Fibroblast of lung (primary cell): ENCODE results near the gene TREML2.

Experiments
- EZH2 ChIP-seq: IDR thresholded peaks from 2 replicates; pipeline ENCODE4 v1.5.1; 2012; ENCODE audit warnings: low read length, control low read depth, mild to moderate bottlenecking; ENCODE audit errors: missing control alignments
- TF ChIP-seq, protein P1 (sequence below), 2 donors: IDR thresholded peaks in 1 of 2; conservative IDR thresholded peaks in 1 of 2; 1 replicate in 1 of 2; 2 replicates in 1 of 2; pipeline ENCODE4 v1.5.1; 2011 to 2012; ENCODE audit warnings: low read length in 2 of 2, control low read depth in 1 of 2, inconsistent platforms in 1 of 2, low read depth in 1 of 2, mild to moderate bottlenecking in 1 of 2

DNA sequence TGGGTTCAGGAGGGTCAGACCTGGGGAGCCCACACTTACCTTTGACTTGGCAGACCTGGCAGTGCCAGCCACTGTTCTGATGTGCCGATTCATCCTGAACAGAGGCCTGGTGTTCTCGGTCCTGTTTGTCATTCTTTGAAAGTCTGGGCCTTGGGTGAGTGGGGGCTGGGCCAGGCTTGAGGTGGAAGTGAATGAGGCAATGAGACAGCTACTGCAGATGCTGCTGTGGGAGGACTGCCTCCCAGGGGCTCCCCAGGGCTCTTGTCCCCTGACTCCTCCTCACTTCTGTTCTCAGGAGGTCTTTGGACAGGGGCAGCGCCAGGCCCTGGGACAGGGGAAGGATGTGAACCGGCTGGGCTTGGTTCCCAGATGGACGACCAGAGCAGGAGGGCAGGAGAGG lies 21.6 kb upstream of the TREML2 start:
- TF ChIP-seq, protein P1, sequence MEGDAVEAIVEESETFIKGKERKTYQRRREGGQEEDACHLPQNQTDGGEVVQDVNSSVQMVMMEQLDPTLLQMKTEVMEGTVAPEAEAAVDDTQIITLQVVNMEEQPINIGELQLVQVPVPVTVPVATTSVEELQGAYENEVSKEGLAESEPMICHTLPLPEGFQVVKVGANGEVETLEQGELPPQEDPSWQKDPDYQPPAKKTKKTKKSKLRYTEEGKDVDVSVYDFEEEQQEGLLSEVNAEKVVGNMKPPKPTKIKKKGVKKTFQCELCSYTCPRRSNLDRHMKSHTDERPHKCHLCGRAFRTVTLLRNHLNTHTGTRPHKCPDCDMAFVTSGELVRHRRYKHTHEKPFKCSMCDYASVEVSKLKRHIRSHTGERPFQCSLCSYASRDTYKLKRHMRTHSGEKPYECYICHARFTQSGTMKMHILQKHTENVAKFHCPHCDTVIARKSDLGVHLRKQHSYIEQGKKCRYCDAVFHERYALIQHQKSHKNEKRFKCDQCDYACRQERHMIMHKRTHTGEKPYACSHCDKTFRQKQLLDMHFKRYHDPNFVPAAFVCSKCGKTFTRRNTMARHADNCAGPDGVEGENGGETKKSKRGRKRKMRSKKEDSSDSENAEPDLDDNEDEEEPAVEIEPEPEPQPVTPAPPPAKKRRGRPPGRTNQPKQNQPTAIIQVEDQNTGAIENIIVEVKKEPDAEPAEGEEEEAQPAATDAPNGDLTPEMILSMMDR (conservative IDR thresholded peaks at IDR 0.05 in 1 of 2, IDR thresholded peaks at IDR 0.05 in 1 of 2; ENCODE audit: low read depth in 1 of 2, low read length in 2 of 2), result no peak
- no peak for TF ChIP-seq EZH2
